HG02973 (cell line): ENCODE measurements around the gene MED29.

ENCODE experiments used
- ATAC-seq: cut with Tn5 transposase; IDR thresholded peaks from one replicate; pipeline ENCODE4 v1.9.1; 2021; ENCODE audit warnings: moderate library complexity; ENCODE audit not compliant: unreplicated experiment

The MED29 gene

DNA sequence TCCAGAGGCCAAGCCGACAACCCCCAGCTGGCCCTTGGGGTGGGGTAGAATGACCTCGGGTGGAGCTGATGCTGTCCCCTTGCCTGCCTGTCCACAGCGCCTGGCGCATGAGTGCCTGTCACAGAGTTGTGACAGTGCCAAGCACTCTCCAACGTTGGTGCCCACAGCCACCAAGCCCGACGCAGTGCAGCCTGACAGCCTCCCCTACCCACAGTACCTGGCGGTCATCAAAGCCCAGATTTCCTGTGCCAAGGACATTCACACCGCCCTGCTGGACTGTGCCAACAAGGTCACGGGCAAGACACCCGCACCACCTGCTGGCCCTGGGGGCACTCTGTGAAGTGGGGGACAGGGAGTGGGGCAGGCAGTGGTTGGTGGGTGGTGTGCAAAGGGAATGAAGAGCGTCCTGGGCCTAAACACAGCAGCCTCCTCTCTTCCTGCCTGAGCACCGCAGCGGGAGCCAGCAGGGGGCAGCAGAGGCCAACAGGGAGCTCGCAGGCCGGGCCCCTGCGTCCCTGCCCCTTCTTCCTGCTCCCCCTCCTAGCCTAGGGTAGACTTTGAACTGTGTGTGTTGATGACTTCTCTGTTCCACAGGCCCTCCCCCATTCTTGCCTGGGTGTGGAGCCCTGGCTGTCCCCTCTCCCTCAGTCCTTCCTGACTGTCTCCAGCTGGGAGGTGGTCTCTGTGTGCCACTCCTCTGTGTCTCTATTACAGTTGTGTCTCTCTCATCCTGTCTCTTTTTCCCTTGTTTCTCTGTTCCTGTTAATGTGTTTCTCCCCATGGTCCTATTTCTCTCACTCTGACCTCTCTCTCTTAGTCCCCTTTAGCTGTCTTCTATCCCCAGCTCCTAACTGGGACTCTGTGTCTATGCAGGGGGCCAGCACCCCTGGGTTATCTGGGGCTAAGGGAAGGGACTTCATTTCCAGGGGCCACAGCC, 6.5 kb downstream of the MED29 start:
- peak; percentile 37 for ATAC-seq

DNA sequence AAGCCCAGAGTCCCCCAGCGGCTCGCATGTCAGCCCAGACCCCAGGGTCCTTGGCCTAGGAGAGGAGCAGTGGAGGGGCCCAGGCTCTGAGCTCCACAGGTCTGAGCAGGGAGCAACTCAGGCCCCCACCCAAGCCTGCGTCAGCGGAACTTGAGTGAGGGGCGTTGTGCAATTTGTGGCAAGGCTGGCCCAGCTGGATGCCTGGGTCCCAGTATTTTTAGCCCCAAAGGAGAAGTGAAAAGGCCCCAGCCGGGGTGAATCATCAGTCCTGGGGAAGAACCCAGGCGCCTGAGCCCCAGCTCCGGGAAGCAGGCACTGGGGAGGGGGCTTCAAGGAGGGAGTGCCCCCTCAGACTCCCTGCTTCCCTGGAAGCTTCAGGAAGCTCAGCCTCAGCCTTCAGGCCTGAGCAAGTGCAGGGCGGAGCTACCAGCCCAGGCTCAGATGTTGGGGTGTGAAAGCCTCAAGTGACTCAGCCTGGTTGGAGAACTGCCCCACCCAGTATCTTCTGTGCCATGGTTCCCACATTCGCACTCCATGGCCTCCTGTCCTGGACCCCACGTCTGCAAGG, 7.2 kb downstream of the MED29 start:
- ATAC-seq: no peak

DNA sequence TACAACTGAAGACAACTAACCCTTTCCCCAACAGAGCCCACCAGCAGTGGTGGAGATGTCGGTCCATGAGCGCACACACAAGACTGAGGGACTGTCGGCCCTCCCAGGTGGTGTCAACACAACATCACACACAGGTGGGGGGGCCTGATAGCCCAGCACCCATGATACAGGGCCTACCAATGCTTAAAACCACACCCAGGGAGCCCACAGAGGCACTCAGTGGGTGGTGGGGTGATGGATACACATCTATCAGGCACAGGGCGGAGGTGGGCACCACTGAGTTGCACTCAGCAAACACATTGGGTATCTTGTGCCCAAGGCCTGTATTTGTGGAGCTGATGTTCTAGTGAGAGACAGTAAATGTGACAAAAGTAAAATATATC, 8.5 kb downstream of the MED29 start:
- no peak for ATAC-seq

DNA sequence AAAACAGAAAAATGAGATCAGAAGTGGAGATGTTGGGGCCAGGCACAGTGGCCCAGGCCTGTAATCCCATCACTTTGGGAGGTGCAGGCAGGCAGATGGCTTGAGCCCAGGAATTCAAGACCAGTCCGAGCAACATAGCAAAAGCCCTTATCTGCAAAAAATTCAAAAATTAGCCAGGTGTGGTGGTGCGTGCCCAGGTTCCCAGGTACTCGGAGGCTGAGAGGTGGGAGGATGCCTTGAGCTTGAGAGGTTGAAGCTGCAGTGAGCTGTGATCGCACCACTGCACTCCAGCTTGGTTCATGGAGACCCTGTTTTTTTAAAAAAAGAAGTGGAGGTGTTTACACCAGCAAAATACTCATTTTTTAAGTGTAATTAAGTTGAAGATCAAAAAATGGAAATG, 8.9 kb downstream of the MED29 start:
- no peak for ATAC-seq

DNA sequence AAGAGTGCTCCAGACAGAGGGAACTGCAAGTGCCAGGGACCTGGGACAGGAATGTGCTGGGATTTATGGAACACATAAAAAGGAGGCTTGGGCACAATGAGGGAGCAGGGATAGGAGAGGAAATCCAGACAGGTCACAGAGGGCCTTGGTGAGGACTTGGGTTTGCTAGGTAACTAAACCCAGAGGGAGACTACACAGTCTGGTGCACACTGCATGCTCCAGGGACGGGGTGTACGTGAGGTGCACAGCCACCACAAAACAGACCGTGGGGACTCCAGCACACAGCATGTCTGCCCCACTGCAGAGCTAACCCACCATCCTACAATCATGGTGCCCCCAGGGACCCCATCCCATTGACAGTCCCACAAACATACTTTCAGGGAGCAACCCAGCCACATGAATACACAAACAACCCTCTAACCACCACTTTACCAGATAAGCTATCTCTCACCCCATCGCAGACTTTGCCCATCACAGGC, 9.9 kb downstream of the MED29 start:
- no peak for ATAC-seq

DNA sequence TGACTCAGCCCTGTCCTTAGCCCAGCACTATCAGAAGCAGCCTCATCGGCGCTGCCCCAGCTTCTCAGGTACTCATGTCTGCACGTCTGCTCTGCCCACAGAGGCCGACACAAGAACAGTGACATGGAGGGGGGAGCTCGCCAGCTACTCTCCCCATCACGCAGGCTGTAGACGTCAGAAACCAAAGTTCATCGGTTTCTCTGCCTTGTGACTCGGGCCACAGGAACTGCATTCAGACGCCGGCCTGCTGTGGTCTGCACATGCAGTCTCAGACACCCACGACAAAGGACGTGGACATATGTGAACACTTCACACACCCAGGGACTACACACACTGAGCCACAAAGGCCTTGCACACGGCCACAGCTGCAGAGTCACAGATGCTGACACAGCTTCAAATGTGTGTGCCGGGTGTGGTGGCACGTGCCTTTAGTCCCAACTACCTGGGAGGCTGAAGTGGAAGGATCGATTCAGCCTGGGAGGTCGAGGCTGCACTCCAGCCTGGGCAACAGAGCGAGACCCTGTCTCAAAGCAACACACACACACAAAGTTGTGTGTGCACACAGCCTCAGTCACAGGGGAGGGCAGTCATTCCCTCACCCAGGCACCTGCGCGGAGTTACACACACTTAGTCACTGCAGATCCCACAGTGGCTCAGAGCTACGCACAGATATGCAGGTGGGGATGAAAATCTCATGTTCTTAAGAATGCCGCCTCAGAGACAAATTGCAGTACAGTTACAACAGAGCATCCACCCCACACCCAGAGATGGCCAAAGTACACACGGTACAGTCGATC, 10.6 kb downstream of the MED29 start:
- ATAC-seq: no peak

DNA sequence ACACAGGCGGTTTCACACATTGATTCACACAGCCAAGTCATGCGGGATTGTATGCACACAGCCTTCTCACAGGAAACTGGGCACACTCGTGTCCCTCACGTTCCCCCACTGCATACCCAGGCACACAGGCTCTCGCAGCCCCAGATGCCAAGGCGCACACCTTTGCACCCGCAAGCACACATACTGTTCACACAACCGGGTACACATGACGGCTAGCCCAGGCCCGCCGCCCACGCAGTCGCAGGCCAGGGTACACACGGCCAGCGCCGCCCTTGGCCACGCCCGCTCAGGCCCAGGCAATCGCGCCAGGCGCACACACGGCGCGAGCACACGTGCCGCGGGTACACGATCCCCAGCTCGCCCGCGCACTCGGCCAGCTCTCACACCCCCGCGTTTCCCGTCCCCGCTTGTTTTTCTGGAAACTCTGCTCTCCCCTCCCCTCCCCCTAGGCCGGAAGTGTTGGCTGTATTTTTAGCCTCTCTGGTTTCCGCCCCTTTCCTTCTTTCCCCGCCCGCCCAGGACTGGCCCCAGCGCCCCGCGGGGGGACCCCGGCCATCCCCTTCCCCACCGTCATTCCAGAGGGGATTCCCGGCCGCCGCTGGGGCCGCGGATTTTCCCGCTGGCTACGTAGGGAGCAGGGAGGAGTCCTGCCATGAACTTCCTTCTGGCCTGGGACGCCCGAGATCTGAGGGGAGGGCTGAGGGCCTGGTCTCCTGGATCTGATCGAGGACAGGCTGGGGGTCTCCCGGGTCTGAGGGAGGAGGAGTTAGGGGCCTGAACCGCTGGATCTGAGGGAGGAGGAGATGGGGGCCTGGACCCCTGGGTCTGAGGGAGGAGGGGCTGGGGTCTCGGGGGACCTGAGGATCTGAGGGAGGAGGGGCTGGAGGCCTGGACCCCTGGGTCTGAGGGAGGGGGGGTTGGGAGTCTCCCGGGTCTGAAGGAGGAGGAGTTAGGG, 11.4 kb downstream of the MED29 start:
- ATAC-seq: no peak

DNA sequence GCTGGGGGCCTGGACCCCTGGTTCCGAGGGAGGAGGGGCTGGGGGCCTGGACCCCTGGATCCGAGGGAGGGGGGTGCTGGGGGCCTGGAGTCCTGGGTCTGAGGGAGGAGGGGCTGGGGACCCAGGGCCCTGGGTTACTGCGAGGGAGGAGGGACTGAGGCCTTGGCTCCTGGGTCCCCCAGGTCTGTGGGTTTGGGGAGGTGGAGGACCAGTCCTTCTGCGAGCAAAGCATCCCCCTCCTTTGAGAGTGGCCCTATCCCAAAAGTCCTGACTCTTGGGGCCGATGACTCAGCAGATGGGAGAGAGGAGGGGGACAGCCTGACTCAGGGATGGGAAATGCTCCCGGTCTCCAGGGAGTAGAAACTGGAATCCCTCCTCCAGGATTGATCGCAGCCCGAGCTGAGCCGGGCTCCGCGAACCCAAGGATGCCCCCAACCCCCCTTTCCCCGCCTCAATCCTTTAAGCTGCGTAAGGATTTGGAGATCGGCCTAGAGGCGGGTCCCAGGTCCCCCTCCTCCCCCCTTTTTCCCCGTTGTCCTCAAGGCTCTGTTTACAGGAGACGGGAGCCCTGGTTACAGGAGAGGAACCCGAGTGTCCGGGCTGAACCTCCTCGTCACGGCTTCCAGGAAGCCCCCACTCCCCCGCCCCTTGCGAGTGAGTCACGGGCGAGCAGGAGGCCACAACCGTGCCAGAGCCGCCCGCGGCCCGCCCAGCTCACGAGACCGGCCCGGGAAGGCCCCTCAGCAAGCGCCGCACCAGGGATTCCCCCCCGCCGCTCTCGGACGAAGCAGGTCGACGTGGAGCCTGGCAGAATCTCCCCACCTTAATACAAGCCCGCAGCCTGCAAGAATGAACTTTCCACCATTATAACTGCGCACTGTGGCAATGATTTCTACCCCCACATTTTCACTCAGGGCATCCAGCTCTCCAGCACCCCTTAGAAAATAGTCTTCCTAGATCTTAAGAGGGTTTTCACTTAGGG, 12.4 kb downstream of the MED29 start:
- peak; percentile 28 for ATAC-seq

DNA sequence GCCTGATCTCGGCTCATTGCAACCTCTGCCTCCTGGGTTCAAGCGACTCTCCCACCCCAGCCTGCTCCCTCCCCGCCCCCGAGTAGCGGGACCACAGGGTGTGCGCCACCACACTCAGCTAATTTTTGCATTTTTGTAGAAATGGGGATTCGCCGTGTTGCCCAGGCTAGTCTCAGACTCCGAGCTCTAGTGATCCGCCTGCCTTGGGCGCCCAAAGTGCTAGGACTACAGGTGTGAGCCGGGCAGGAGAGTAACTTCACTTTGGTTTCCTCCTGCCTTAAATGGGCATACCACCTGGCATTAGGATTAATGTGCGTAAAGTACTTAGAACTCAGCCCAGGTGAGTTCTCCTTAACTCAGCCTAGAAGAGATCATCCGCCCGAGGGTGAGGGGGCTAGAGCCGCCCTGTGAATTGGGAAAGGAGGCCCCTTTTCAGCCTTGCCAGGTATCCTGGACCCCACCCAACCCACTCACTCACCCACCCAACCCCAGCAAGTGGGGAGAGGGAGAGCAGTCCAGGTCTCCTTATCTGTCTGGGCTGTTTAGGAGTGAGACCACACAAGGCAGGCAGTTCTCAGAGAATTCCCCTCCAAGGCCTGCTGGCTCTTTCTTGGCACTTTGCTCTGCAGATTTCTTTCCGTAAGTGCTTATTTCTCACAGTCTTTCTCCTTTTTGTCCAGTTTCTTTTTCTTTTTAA, 14.2 kb downstream of the MED29 start:
- ATAC-seq: no peak

DNA sequence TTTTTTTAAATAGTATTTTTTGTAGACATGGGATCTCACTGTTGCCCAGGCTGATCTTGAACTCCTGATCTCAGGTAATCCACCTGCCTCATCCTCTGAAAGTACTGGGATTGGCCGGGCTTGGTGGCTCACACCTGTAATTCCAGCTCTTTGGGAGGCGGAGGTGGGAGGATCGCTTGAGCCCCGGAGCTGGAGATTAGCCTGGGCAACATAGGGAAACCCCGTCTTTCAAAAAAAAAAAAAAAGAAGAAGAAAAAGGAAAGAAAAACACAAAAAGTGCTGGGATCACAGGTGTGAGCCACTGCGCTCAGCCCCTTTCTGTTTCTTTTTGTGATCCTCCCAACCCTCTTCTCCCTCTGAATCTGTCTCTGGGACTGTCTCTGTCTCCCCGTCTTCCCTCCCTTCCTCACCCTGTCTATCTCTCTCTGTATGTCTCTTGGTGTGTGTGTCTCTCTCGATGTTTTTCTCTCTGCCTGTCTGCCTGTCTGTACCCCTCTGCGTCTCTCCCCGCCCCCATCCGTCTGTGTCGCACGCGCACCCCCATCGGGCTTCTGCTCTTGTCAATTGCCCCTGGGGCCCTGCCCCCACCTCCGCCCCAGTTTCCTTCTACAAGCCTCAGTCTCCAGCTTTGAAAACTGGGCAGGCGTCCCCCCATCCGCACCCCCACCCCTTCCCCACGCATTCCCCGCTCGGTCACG, 14.9 kb downstream of the MED29 start:
- no peak for ATAC-seq

DNA sequence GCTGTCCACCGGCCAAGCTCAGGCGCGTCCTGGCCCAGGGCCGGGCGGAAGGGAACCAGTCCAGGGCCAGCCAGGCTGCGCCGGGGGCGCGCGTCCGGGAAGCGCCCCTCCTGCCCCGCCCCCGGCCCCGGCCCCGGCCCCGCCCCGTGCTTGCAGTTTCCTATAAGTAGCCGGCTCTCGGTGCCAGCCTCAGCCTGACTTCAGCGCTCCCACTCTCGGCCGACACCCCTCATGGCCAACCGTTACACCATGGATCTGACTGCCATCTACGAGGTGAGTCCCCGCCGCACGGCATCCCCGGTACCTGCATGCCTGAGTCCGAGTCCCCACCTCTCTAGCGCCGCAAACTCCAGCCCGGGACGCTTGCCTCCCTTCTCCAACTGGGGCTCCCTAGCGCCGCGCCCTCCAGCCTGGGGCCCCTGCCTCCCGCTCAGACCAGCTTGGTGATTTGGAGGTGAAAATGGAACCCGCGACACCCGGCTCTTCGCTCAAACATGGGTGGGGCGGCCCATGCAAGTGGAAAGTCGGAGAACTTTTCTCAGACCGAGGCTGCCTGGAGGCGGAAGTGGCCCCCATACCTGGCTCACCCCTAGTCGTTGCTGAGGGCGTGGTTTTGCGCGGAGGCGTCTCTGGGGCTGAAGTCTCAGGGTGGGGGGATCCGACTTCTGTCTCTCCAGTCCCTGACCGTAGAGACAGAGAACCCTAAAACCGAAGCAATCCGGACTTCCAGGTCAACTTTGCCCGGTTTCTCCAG, 15.7 kb downstream of the MED29 start, which contains the start of gene ZFP36:
ZFP36 (plus strand) TSS at position 192 of the 754 bp plus-strand sequence; CDS start at position 250, 58 bp downstream.
- ATAC-seq: no peak

DNA sequence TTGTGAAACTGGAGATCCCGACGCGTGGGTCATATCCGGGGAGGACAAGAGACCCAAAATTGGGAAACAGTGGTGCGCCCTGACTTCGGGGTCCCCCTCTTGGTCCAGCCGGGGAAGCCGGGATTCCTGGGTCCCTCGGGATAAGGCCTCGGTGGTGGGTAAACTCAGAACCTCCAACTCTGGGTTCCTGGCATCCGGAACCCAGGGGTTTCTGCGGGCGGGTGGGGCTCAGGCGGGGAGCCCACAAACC, 16.2 kb downstream of the MED29 start:
- no peak for ATAC-seq

DNA sequence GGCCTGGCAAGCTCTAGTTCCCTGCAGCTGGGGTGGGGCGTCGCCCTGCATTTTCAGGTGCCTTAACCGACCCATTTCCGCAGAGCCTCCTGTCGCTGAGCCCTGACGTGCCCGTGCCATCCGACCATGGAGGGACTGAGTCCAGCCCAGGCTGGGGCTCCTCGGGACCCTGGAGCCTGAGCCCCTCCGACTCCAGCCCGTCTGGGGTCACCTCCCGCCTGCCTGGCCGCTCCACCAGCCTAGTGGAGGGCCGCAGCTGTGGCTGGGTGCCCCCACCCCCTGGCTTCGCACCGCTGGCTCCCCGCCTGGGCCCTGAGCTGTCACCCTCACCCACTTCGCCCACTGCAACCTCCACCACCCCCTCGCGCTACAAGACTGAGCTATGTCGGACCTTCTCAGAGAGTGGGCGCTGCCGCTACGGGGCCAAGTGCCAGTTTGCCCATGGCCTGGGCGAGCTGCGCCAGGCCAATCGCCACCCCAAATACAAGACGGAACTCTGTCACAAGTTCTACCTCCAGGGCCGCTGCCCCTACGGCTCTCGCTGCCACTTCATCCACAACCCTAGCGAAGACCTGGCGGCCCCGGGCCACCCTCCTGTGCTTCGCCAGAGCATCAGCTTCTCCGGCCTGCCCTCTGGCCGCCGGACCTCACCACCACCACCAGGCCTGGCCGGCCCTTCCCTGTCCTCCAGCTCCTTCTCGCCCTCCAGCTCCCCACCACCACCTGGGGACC, 16.6 kb downstream of the MED29 start:
- no peak for ATAC-seq

DNA sequence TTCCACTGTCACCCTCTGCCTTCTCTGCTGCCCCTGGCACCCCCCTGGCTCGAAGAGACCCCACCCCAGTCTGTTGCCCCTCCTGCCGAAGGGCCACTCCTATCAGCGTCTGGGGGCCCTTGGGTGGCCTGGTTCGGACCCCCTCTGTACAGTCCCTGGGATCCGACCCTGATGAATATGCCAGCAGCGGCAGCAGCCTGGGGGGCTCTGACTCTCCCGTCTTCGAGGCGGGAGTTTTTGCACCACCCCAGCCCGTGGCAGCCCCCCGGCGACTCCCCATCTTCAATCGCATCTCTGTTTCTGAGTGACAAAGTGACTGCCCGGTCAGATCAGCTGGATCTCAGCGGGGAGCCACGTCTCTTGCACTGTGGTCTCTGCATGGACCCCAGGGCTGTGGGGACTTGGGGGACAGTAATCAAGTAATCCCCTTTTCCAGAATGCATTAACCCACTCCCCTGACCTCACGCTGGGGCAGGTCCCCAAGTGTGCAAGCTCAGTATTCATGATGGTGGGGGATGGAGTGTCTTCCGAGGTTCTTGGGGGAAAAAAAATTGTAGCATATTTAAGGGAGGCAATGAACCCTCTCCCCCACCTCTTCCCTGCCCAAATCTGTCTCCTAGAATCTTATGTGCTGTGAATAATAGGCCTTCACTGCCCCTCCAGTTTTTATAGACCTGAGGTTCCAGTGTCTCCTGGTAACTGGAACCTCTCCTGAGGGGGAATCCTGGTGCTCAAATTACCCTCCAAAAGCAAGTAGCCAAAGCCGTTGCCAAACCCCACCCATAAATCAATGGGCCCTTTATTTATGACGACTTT, 17.4 kb downstream of the MED29 start:
- no peak for ATAC-seq

DNA sequence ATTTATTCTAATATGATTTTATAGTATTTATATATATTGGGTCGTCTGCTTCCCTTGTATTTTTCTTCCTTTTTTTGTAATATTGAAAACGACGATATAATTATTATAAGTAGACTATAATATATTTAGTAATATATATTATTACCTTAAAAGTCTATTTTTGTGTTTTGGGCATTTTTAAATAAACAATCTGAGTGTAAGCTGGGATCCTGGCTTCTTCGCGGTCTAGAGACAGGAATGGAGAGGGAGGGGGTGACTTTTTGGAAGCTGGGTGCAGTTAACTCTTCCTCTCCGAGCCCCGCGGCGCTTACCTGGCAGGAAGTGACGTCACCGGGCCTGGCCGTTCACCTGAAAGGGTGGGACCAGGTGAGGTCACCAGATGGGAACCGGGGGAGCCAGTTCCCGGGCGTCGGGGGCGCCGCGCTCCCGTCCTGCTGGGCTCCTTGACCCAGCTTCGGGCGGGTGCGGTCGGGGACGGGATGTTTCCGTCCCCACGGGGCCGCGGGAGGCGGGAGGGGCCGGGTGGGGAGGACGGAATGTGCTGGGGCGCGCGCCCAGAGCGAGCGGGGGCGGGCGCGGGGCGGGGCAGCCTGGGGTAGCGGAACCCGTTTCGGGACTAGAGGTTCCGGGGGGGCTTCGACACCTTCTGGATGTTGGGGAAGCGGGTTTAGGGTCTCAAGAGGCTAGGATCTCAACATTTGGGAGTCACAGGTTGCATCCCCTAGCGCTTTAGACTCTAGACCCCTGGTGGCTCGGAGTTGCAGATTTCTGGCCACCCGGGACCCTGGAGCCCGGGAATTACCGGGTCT, 18.2 kb downstream of the MED29 start:
- ATAC-seq: no peak
